Measurements from ENCODE around the gene PRMT5.
A peak's percentile ranks its signal among the peaks of the same experiment; 100 is the strongest.
"Not testable (repeated sequence)": the region's sequence is repeated elsewhere in the genome, so short reads cannot be mapped to it uniquely, and the experiment has no call there.

The PRMT5 gene

DNA sequence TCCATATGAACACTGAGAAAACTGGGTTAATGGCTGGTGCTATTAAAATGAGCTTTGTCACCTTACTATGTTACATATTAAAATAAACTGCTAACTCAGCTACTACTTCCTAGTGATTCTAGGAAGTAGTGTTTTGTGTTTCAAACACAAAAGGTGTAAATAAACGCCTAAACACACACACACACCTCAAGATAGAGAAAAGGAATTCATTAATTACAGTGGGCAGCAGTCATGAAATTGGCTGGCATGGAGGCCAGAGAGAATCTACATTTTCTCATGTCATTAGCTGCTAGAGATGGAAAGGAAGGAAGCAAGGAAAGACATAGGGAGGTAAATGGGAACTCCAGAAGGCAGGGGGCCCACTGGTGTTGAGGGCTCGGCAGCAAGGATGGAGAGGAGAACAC lies 787 bp upstream of the PRMT5 start:
- FAIRE-seq, result no peak

DNA sequence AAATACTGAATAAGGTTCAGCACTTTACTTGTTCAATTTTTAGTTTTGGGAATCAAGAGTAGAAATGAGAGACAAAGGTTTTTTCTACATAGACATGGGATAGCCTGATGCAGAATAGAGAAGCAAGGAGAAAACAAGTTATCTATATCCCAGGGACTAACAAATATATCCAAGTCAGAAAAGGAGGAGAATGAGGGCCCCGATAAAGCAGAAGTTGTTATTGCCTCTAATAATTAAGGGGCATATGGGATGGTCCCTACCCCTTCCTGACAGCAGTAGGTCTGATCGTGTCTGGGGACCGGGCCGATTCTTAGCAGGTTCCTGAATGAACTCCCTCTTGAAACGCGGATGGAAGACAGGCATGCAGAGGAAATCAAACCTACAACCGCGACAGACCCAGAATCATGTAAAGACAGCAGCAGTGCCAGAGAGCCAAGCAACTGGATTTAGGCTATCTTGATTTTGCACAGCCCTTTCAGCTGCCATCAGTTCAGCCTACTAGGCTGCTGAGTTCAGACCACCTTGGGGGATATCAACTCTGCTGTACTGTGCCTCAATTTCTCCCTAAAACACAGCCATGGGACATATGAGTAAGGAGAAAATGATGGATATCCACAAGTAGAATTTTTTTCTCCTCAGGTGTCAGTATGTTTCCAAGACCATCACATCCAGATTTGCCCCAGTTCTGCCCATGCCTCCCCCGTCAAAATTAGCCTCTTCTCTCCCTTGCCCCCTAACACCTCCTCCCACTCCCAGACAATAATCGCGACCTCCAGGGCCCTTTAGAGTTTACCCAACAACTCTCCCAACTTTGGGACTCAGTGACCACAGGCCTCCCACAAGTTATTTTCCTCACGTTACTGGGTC lies 706 bp downstream of the PRMT5 start:
- FAIRE-seq, result no peak

- FAIRE-seq, result no peak
Measured at GRCh38 chr14:22926316-22926715, 2.9 kb downstream of the PRMT5 start.

DNA sequence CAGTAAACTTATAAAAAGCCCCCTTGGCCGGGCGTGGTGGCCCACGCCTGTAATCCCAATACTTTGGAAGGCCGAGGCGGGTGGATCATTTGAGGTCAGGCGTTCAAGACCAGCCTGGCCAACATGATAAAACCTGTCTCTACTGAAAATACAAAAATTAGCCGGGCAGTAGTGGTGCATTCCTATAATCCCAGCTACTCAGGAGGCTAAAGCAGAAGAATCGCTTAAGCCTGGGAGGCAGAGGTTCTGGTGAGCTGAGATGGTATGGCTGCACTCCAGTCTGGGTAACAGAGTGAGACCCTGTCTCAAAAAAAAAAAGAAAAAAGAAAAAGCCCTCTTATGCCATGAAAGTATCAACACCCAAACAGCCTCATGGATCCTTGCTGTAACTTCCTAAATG lies 3.7 kb downstream of the PRMT5 start:
- FAIRE-seq, result no peak

- FAIRE-seq, result no peak
Measured at GRCh38 chr14:22923746-22924145, 5.4 kb downstream of the PRMT5 start.

- FAIRE-seq, result no peak
Measured at GRCh38 chr14:22922294-22922693, 6.9 kb downstream of the PRMT5 start.

DNA sequence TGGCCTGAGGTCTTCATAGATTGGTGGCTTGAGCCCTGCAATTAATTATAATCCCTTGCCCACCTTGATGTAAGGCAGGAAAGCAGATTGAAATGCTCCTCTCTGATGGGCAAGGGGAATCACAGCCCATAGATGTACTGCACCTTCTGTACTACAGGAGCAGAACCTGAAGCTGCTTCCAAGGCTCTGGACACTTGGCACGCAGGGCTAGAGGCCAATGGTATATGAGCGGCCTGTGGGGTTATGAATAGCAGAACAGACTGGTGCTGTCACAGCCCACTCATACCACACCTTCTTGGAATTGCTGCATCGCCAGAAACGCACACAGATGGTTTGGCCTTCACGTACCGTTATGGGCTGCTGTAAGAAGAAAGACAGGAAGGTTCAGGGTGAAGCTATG lies 8.5 kb downstream of the PRMT5 start:
- no peak for FAIRE-seq

DNA sequence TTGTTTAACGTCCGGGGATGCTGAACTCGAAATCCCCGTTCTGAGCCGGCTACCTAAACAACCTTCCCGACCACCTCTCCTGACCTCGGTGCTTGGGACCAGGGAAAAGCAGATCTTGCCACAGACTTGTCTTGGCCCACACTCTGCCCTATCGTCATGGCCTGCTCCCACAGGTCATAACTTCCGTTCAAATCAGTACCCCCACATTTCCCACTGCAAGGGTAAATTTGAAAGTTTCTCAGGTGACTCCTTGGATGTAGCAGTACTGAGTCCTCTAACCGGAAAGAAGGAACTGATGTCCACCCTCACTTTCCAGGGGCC lies 9.6 kb downstream of the PRMT5 start:
- FAIRE-seq, result no peak

GRCh38 chr14:22918804-22919600 lies 10.2 kb downstream of the PRMT5 start, which contains the start of gene RBM23:
TSS of gene RBM23 (minus strand) at chr14:22919149.
- peak; percentile 96 for FAIRE-seq

GRCh38 chr14:22915886-22916521 lies 13.2 kb downstream of the PRMT5 start:
- no peak for FAIRE-seq

DNA sequence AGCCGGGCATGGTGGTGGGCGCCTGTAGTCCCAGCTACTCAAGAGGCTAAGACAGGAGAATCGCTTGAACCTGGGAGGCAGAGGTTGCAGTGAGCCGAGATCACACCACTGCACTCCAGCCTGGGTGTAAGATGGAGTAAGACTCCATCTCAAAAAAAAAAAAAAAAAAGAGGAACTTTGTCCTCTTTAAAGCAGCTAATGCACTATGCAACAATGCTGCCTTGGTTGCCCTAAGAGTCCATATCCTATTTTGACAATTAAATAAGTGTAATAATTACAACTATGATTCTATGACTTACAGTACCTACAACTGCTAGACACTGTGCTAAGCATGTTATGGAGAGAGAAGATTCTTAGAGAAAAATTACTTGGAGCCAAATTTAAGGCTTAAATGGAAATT lies 14.3 kb downstream of the PRMT5 start:
- not testable (repeated sequence) for FAIRE-seq

GRCh38 chr14:22910916-22911315 lies 18.3 kb downstream of the PRMT5 start:
- no peak for FAIRE-seq

- FAIRE-seq, result no peak
Measured at GRCh38 chr14:22908601-22909000, 20.6 kb downstream of the PRMT5 start.

GRCh38 chr14:22907429-22907828 lies 21.7 kb downstream of the PRMT5 start:
- FAIRE-seq, result no peak

DNA sequence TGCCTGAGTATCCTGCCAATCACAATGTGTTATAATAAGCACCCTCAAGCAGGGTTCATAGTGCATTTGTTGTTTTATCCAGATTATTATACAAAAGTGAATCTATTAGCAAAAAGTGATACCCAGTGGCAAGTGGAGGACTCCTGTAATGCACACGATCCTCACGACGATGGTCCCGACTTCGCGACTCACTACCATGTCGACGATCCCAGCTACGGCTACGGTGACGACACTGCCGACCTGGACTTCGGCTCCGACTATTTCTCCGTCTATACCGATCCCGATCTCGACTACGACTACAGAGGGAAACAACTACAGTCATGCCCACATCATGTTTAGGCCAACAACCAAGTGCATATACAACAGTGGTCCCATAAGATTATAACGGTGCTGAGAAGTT lies 23.1 kb downstream of the PRMT5 start:
- no peak for FAIRE-seq

DNA sequence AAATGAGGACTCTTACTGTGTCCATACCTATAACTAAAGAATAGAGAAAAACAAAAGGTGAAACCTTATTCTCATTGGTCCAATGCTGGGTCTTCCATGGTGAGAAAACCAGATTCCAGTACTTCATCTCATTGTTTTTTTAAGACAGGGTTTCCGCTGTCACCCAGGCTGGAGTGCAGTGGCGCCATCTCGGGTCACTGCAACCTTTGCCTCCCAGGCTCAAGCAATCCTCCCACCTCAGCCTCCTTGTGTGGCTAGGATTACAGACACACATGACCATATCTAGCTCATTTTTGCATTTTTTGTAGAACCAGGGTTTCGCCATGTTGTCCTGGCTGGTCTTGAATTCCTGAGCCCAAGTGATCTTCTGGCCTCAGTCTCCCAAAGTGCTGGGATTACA lies 23.5 kb downstream of the PRMT5 start:
- FAIRE-seq, result no peak

DNA sequence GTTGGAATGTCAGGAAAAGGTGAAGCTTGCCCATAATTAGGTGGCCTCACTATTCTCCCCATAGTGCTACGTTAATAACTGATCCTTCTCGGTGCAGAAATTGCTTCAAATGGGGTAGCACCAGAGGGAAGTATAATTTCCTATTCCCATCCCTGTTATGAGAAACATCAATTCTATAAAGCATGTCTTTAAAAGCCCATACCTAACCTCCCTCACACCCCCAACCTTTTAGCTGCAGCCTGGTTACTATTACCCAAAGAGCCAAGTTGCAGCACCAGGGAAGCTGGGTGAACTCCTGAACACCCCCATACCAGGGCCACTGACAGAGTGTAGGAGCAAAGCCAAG lies 25.5 kb downstream of the PRMT5 start:
- no peak for FAIRE-seq

- FAIRE-seq, result no peak
Measured at GRCh38 chr14:22901799-22902198, 27.4 kb downstream of the PRMT5 start.

- no peak for FAIRE-seq
Measured at GRCh38 chr14:22900081-22900799, 28.9 kb downstream of the PRMT5 start.

DNA sequence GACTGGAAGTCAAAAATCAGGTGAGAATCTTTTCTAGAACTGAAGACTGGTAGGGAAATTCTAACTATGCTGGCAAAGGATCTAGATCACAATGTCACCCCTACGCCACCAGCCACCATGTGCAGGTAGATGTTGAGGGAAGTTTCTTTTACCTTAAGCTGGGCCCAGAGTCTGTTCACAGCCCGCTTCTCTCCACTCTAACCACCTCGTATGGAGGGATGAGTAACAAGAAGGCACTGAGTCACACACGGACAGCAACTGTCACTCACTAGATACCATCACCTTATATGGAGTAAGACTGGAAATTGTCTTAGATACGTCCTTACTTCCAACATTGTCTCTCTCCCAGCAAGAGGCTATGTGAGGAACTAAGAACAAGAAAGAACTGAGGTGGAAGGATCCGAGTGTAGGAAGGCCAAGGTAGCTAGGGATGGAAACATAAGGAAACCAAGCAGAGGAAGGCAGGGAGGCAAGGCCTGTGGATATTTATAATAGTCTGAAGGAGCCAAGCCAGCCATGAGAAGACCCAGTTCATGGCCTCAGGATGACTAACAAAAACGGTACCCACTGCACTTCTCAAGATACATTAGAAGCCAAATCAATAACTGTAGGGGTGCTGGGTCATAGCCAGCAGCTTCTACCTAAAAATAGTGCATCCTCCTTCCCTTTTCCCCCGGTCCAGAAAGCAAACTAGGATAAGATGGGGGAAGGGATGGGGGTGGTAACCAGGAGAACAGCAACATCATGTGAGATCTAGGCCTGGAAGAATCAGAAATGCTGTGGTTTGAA lies 30.7 kb downstream of the PRMT5 start:
- no peak for FAIRE-seq

DNA sequence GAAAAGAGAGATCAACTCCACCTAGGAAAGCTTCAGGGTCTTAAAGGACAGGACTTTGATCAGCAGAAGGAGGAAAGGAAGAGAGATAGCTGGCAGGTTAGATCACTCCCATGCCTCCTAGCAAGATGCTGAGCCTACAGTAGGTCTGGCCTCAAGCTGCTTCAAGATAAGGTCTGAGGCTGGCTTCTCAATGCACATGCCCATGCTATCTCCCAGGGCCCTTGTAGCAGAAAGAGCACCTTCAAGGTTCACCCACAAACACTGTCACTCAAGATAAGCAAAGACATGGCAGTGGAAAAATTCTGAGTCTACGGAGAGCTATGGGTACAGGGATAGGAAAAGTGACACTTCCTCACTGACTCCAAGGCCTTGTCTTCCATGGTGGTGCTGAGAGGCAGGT lies 31.8 kb downstream of the PRMT5 start:
- FAIRE-seq, result no peak

GRCh38 chr14:22896760-22897159 lies 32.4 kb downstream of the PRMT5 start:
- FAIRE-seq, result no peak
